Vagina (tissue), 2 donors: Measurements from ENCODE around the gene DYTN.

Experiments
- POLR2A ChIP-seq, 2 donors: fragments of 450-650 bp; IDR thresholded peaks; one replicate each; pipeline ENCODE4 v1.6.1; 2017; ENCODE audit warnings: antibody characterized with exemption in 2 of 2, mild to moderate bottlenecking in 2 of 2, moderate library complexity in 2 of 2
- TF ChIP-seq, protein P1 (sequence below), 3 experiments: fragments of 450-650 bp in 2 of 3; fragments of 200-600 bp in 1 of 3; sonication (generic) in 1 of 3; IDR thresholded peaks; one replicate each; pipeline ENCODE4 v1.5.1; 2017 to 2019; ENCODE audit warnings: antibody characterized with exemption in 3 of 3, mild to moderate bottlenecking in 2 of 3, moderate library complexity in 2 of 3

DNA sequence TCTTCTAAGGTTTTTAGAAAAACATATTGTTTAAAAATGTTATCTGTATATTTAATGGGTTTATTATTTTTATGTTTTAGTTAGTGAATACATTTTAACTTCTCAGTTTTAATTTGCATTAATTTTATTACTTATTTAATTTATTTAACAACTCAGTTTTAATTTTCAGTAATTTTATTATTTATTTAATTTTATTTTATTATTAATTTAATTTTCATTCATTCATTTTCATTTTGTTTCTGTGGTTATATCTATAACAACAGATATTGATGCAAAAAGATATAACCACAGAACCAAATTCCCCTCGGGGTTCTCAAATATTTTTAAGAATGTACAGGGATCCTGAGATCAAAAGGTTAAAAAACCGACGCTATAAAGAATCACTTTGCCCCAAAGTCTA, 52.9 kb downstream of the DYTN start:
- TF ChIP-seq, protein P1, sequence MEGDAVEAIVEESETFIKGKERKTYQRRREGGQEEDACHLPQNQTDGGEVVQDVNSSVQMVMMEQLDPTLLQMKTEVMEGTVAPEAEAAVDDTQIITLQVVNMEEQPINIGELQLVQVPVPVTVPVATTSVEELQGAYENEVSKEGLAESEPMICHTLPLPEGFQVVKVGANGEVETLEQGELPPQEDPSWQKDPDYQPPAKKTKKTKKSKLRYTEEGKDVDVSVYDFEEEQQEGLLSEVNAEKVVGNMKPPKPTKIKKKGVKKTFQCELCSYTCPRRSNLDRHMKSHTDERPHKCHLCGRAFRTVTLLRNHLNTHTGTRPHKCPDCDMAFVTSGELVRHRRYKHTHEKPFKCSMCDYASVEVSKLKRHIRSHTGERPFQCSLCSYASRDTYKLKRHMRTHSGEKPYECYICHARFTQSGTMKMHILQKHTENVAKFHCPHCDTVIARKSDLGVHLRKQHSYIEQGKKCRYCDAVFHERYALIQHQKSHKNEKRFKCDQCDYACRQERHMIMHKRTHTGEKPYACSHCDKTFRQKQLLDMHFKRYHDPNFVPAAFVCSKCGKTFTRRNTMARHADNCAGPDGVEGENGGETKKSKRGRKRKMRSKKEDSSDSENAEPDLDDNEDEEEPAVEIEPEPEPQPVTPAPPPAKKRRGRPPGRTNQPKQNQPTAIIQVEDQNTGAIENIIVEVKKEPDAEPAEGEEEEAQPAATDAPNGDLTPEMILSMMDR (IDR thresholded peaks at IDR 0.05): no peak
- no peak for TF ChIP-seq POLR2A (IDR thresholded peaks at IDR 0.05)
